BLaER1 treated with 17β-estradiol and CSF1 and Interleukin-3, amounts not matched to agents 10 nM and 100 nM (cell line): ENCODE measurements around the gene RHCE.
"Not testable (repeated sequence)": the region's sequence is repeated elsewhere in the genome, so short reads cannot be mapped to it uniquely, and the experiment has no call there.

Experiments
- H3K27ac ChIP-seq, 11 experiments: shearing (Covaris generic); formaldehyde crosslinking; 2 replicates each; pipeline ENCODE4 v1.8.1; 2022
- H3K27me3 ChIP-seq, 11 experiments: shearing (Covaris generic); formaldehyde crosslinking; 2 replicates each; pipeline ENCODE4 v1.8.1; 2022
- H3K36me3 ChIP-seq, 11 experiments: shearing (Covaris generic); formaldehyde crosslinking; 2 replicates each; pipeline ENCODE4 v1.8.1; 2022
- H3K4me1 ChIP-seq, 10 experiments: shearing (Covaris generic); formaldehyde crosslinking; 2 replicates each; pipeline ENCODE4 v1.8.1; 2022
- H3K4me2 ChIP-seq, 11 experiments: shearing (Covaris generic); formaldehyde crosslinking; 2 replicates each; pipeline ENCODE4 v1.8.1; 2022
- H3K4me3 ChIP-seq, 10 experiments: shearing (Covaris generic); formaldehyde crosslinking; 2 replicates each; pipeline ENCODE4 v1.8.1; 2022
- H3K9ac ChIP-seq, 11 experiments: shearing (Covaris generic); formaldehyde crosslinking; 2 replicates each; pipeline ENCODE4 v1.8.1; 2022
- H3K9me3 ChIP-seq, 11 experiments: shearing (Covaris generic); formaldehyde crosslinking; replicated peaks in 1 of 11; 2 replicates each; pipeline ENCODE4 v1.8.1; 2022
- H4K20me1 ChIP-seq, 11 experiments: shearing (Covaris generic); formaldehyde crosslinking; 2 replicates each; pipeline ENCODE4 v1.8.1; 2022
- Cebpa-rat ChIP-seq, 11 experiments: shearing (Covaris generic); IDR thresholded peaks; 2 replicates each; pipeline ENCODE4 v1.8.1; 2022

The RHCE gene

GRCh38 chr1:25458541-25459298, 38.1 kb upstream of the RHCE start:
- H3K27ac ChIP-seq = no peak overlapping the region
- peaks cover 0 to 21% (median 2%) of the 10 kb centered on the region in 10 experiments; a peak in 7 of 20 replicates for H3K4me1 ChIP-seq
- peaks cover 55 to 97% (median 83%) of the 10 kb centered on the region in 11 experiments for H3K36me3 ChIP-seq
- H3K9ac ChIP-seq = no peak overlapping the region
- TF ChIP-seq Cebpa-rat (IDR thresholded peaks at IDR 0.05) = no peak
- H3K9me3 ChIP-seq = peaks cover 0 to 9% (median 0%) of the 10 kb centered on the region in 11 experiments; a peak in 7 of 22 replicates
- H3K4me2 ChIP-seq = peak overlapping the region in 2 of 11 experiments; percentile 6 to 16; a peak in 3 of 22 replicates
- H3K4me3 ChIP-seq = no peak overlapping the region
- H3K27me3 ChIP-seq = no peaks in the 10 kb centered on the region
- H4K20me1 ChIP-seq = peaks cover 0 to 27% (median 11%) of the 10 kb centered on the region in 11 experiments; a peak in 11 of 22 replicates

- H3K27me3 ChIP-seq = no peaks in the 10 kb centered on the region
- no peak overlapping the region for H3K27ac ChIP-seq
Observed at GRCh38 chr1:25456502-25456901, 35.9 kb upstream of the RHCE start.

GRCh38 chr1:25451908-25452307, 31.3 kb upstream of the RHCE start:
- peak overlapping the region in 1 of 11 experiments; percentile 7; a peak in 1 of 22 replicates for H3K27ac ChIP-seq
- no peak overlapping the region for H3K4me3 ChIP-seq
- peak overlapping the region; percentile 4 to 49 (median 31); a peak in 13 of 22 replicates for H3K4me2 ChIP-seq
- peaks cover 45 to 69% (median 61%) of the 10 kb centered on the region in 11 experiments for H3K36me3 ChIP-seq
- no peak overlapping the region for H3K9ac ChIP-seq
- H3K4me1 ChIP-seq = peaks cover 10 to 33% (median 20%) of the 10 kb centered on the region in 10 experiments
- no peaks in the 10 kb centered on the region for H3K9me3 ChIP-seq
- no peak for TF ChIP-seq Cebpa-rat (IDR thresholded peaks at IDR 0.05)
- H3K27me3 ChIP-seq = no peaks in the 10 kb centered on the region
- H4K20me1 ChIP-seq = peaks cover 0 to 21% (median 5%) of the 10 kb centered on the region in 11 experiments; a peak in 10 of 22 replicates

More at GRCh38 chr1:25456502-25456901, 35.9 kb upstream of the RHCE start:
- Histone ChIP-seq H3K4me1 (peaks cover 5 to 25% (median 8%) of the 10 kb centered on the region in 10 experiments), H3K4me2 (no peak overlapping the region), H3K36me3 (peaks cover 49 to 79% (median 68%) of the 10 kb centered on the region in 11 experiments), H3K9me3 (peaks cover 0 to 9% (median 0%) of the 10 kb centered on the region in 11 experiments; a peak in 7 of 22 replicates), H3K4me3 (no peak overlapping the region), H4K20me1 (peaks cover 0 to 17% (median 1%) of the 10 kb centered on the region in 11 experiments; a peak in 5 of 22 replicates), H3K9ac (no peak overlapping the region)
- no peak for TF ChIP-seq Cebpa-rat (IDR thresholded peaks at IDR 0.05)

GRCh38 chr1:25450891-25451290, 30.3 kb upstream of the RHCE start:
- Histone ChIP-seq H3K4me2 (no peak overlapping the region), H3K9ac (no peak overlapping the region), H3K36me3 (peaks cover 42 to 65% (median 56%) of the 10 kb centered on the region in 11 experiments), H3K27me3 (no peaks in the 10 kb centered on the region), H3K27ac (no peak overlapping the region), H3K4me1 (peaks cover 14 to 43% (median 27%) of the 10 kb centered on the region in 10 experiments), H3K4me3 (no peak overlapping the region), H3K9me3 (no peaks in the 10 kb centered on the region), H4K20me1 (peaks cover 0 to 31% (median 13%) of the 10 kb centered on the region in 11 experiments; a peak in 13 of 22 replicates)
- no peak for TF ChIP-seq Cebpa-rat (IDR thresholded peaks at IDR 0.05)

DNA sequence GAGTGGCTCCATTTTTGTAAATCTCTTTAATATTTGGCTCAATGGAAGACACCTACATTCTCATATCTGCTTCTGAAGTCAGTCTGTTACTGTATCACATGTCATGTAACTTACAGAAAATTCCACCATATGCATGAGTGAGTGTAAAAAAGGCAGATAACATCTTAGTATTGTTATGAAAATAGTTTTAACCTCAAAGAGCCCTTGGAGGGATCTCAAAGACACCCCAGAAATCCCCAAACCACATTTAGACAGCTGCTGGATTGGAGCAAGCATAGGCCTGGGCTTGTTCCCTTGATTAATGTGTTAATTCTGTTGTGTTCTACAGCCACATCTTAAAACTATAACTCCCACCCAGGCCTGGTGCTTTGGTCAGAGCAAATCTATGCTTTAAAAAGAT, 26.9 kb upstream of the RHCE start:
- Histone ChIP-seq H3K36me3 (peaks cover 32 to 44% (median 36%) of the 10 kb centered on the region in 11 experiments), H3K27ac (no peak overlapping the region), H3K4me3 (no peak overlapping the region), H3K27me3 (no peaks in the 10 kb centered on the region), H3K4me1 (peaks cover 16 to 59% (median 37%) of the 10 kb centered on the region in 10 experiments), H3K4me2 (0 out of 22 replicates have a peak overlapping the region, but pooled peaks of 1 of the 11 experiments have one; percentile 1), H4K20me1 (peaks cover 20 to 64% (median 47%) of the 10 kb centered on the region in 11 experiments; a peak in 20 of 22 replicates), H3K9ac (no peak overlapping the region), H3K9me3 (no peaks in the 10 kb centered on the region)
- TF ChIP-seq Cebpa-rat (IDR thresholded peaks at IDR 0.05) = no peak

DNA sequence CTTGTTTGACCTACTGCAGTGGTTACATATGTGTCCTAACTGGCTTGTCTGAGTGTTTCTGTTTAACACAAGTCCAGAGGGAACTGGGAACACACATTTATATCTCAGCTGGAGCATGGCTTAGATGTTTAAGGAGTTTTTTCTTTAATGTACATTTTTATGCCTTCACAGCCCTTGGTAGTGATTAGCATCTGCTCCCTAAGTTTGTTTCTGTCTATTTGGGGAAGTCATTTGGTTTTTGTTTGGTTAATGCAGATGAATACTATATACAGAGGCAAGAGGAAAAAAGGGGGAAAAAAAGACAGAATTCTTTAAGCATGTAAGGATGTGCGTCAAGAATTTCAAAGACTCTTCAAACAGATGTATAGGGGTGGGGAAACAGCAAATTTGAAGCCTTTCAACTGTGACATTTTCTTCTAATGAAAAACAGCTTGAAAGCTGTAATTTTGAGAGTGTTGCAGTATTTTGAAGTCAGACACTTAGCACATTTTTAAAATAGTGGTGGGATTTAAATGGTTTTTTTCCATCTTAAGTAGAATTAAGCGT, 25.4 kb upstream of the RHCE start:
- Histone ChIP-seq H3K27me3 (no peaks in the 10 kb centered on the region), H3K4me1 (peaks cover 6 to 47% (median 26%) of the 10 kb centered on the region in 10 experiments; a peak in 17 of 20 replicates), H3K27ac (no peak overlapping the region), H3K9ac (peak overlapping the region in 1 of 11 experiments; percentile 25; a peak in 1 of 22 replicates), H3K9me3 (no peaks in the 10 kb centered on the region), H3K36me3 (peaks cover 32 to 44% (median 37%) of the 10 kb centered on the region in 11 experiments), H4K20me1 (peaks cover 30 to 71% (median 60%) of the 10 kb centered on the region in 11 experiments; a peak in 20 of 22 replicates), H3K4me2 (peak overlapping the region in 8 of 11 experiments; percentile 4 to 63 (median 38); a peak in 10 of 22 replicates), H3K4me3 (no peak overlapping the region)
- TF ChIP-seq Cebpa-rat (IDR thresholded peaks at IDR 0.05) = no peak

DNA sequence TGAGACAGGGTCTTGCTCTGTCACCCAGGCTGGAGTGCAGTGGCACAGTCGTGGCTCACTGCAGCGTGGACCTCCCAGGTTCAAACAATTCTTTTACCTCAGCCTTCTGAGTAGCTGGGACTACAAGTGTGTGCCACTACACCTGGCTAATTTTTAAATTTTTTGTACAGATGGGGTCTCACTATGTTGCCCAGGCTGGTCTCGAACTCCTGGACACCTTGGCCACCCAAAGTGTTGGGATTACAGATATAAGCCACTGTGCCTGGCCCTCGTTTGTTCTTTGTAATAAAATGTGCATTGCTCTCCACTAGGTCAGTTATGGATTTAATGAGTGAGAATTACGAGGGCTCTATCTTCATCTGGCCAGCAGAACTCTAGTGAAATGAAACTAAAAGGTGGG, 24.0 kb upstream of the RHCE start:
- H3K27me3 ChIP-seq, H3K27ac ChIP-seq, H3K4me3 ChIP-seq, H3K9ac ChIP-seq, H3K9me3 ChIP-seq: not testable (repeated sequence)
- Histone ChIP-seq H3K4me1 (peaks cover 6 to 35% (median 20%) of the 10 kb centered on the region in 10 experiments; a peak in 17 of 20 replicates), H4K20me1 (peaks cover 35 to 86% (median 69%) of the 10 kb centered on the region in 11 experiments; a peak in 20 of 22 replicates), H3K4me2 (peak overlapping the region in 5 of 11 experiments; percentile 6 to 15 (median 14); a peak in 3 of 22 replicates), H3K36me3 (peaks cover 27 to 43% (median 31%) of the 10 kb centered on the region in 11 experiments)

GRCh38 chr1:25443030-25443699, 22.5 kb upstream of the RHCE start:
- no peak overlapping the region for H3K4me2 ChIP-seq
- no peak overlapping the region for H3K9ac ChIP-seq
- no peak overlapping the region for H3K4me3 ChIP-seq
- peaks cover 6 to 35% (median 20%) of the 10 kb centered on the region in 10 experiments; a peak in 17 of 20 replicates for H3K4me1 ChIP-seq
- TF ChIP-seq Cebpa-rat (IDR thresholded peaks at IDR 0.05) = no peak
- H3K27me3 ChIP-seq = no peaks in the 10 kb centered on the region
- H4K20me1 ChIP-seq = peaks cover 38 to 98% (median 81%) of the 10 kb centered on the region in 11 experiments; a peak in 20 of 22 replicates
- no peak overlapping the region for H3K27ac ChIP-seq
- peaks cover 15 to 35% (median 17%) of the 10 kb centered on the region in 11 experiments for H3K36me3 ChIP-seq
- H3K9me3 ChIP-seq = no peaks in the 10 kb centered on the region
